HG03442 (cell line): ENCODE data around the gene CCDC33.

Experiments used
- ATAC-seq: cut with Tn5 transposase; IDR thresholded peaks from one replicate; pipeline ENCODE4 v1.9.1; 2021; ENCODE audit warnings: mild to moderate bottlenecking, moderate library complexity; ENCODE audit not compliant: unreplicated experiment

Gene CCDC33

DNA sequence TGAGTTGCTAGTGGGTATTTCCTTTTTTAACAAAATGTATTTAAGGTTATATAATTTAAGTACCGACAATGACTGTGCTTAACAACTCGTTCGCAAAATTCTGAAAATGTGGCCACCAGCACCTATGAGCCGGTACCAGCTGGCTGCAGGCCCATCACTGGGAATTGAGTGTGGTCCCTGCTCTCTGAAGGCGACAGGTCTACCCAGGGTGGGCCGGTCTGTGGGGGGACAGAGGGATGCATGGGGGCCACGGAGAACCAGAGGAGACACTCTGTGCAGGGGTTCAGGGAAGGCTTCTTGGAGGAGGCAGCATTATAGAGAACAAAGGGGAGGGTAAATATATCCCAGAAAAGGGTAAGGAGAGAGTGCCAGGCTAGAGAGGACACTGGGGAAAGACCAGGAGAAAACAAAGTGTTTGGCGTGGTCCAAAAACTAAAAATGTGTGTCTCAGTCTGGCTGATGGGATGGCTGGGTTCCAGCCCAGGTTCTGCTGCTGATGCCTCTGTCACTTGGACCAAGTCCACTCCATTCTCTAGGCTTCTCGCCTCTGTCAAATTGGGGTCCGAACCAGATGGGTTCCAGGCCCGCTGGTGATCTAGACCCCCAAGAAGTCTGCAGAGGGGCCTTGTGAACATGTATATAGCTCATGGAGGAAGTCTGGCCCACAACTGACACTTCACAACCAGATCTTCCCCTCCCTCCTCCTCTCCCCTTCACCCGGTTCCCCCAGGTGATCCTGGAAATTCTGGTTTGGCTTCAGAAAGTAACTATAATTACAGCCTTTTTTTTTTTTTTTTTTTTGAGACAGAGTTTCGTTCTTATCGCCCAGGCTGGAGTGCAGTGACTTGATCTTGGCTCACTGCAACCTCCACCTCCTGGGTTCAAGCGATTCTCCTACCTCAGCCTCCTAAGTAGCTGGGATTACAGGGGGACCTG lies 142.0 kb downstream of the CCDC33 start:
- ATAC-seq: no peak

GRCh38 chr15:74378848-74379247 lies 142.7 kb downstream of the CCDC33 start:
- no peak for ATAC-seq

DNA sequence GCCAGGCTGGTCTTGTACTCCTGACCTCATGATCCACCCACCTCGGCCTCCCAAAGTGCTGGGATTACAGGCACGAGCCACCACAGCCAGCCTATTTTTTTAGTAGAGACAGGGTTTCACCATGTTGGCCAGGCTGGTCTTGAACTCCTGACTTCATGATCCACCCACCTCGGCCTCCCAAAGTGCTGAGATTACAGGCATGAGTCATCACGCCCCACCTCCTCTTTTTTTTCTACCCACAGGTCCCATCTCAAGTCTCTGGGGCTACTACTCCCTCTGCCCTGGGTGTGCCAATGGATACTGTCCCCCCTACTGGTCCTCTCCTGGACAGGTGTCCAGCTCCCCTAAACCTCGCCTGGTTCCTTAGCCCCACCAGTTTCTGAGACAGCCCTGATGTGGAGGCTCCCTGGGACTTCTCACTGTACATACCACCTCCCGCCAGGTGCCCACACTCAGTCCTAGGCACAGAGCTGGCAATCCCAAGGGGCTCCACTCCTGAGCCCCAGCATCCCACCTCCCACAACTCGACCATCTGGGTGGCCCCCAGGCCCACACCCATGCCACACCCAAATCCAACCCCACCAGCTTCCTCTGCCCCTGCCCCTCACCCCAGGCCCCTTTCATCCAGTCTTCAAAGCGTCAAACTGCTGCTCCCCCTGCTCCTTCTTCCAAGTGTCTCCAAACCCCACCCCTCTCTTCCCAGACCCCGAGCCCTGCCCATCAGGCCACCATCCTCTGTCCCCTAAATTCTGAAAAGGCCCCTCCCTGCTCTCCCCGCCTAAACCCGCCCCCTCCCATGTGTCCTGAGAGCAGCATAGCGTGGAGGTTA lies 144.4 kb downstream of the CCDC33 start:
- no peak for ATAC-seq

DNA sequence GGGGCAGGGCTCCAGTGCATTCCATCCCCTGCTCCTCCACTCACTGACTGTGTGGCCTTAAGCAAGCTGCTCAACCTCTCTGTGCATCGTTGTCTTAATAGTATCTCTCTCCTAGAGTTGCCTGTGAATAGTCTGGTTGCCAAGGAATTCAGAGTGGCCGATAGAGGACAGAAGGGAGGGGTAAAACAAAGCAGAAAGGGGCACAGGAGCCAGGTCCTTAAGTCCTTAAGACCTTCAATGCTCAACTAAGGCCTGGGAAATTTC lies 145.0 kb downstream of the CCDC33 start:
- no peak for ATAC-seq

DNA sequence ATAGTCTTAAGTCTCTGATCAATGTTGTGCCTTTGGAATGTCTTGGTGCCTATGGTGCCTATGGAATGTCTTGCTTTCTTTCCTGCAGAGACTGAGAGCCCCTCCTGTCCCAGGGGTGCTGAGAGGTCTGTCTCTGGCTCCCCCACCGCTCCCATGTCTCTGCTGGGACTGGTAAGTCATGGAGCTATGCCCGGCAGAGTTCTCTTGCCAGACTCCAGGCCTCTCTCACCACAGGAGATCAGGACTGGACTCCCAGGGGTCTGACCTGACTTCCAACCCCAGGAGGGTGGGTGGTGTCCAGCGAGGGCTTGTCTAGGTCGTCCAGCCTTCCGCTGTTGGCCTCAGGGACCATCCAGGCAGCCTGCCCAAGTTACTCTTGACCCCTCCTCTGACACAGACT lies 145.4 kb downstream of the CCDC33 start:
- no peak for ATAC-seq

GRCh38 chr15:74382004-74382816 lies 146.1 kb downstream of the CCDC33 start:
- no peak for ATAC-seq

DNA sequence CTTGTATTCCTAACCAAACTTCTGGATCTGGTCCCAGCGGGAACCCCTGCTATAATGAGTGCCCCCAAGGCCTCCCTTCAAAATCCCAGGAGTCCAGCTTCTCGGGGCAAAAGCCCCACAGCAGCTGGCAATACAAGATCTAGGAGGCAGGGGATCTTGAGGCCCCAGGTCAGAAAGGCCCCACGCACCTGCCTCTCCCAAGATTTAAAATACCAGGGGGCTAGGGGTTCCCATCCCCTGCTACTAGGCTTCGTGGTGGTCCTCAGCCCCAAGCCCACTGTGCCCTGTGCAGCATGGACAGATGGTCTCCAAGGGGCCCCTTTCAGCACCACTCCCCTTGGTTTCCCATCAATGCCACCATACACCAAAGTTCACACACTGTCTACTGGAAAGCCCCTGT lies 147.2 kb downstream of the CCDC33 start:
- ATAC-seq: no peak

DNA sequence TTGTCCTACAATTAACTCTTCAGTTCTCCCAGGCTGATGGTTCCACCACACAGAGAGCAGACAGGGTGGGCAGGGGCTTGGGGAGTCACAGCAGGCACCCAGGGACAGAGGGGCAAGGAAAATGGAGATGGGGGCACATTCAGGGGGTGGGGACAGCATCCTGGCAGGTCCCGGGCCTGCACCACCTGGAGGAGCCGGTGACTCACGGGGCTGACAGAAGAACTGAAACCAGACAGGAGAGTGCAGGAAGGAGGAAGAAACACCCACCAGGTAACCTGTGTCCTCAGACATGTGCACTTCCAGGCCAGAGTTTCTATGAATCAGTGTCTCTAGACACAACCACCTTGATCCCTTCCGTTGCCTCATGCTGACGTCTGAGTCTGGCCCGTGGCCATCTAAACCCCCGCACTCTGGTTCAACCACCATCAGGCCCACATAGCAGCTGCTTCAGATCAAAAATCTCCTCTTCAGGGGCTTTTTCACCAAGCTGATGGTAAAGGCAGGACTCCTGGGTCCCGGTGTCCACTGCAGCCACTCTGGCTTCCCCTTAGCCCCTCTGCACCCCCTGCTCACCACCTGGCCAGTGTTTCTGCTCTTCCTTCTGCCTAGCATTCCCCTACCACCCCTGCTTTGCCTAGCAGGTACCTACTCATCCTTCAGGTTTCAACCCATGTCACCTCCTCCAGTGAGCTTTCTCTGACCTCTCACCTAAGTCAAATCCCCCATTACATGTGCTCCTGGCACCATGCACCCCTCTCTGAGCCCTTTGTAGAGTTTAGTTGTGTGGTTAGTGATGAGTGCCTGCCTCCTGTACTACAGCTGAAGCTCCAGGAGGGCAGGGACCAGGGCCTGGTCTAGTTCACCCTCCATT lies 147.8 kb downstream of the CCDC33 start:
- ATAC-seq: peak; percentile 41

DNA sequence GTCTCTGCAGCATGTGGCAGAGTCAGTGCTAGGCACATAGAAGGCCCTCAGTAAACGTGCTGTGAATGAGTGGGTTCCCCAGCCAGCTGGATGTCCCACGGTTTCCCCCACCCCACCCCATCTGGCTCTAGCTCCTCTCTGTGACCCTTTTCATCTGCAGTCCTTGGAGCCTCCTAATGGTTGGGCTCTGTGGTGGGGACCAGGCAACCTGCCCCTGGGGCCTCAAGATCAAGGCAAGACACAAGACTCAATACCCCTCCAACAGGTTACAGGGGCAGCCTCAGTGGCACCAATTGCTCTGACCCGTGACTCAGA lies 148.4 kb downstream of the CCDC33 start:
- no peak for ATAC-seq

GRCh38 chr15:74384881-74385643 lies 148.9 kb downstream of the CCDC33 start:
- peak; percentile 53 for ATAC-seq

DNA sequence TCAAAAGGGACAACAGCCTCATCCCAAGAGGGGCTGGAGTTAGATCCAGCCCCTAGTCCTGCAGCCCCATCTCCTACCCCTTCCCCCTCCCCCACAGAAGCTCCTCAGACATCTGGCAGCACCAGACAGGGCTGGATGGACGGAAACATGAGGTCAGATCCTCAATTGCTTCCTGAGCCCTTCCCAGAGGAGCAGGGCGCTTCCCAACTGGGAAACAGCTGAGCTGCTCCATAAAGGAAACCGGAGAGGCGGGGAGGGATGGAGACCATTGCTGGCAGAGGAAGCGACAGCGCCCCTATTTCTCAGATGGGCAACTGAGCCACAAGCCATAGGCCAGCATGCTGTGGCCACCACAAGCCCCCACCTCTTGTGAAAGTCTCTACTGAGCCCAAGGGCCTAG lies 149.6 kb downstream of the CCDC33 start:
- ATAC-seq: no peak
